GM19099 (cell line): ENCODE results near the gene NDUFAF3.

Experiments used
- POLR2A ChIP-seq: IDR thresholded peaks from 3 replicates; pipeline ENCODE4 v1.6.1; 2011; ENCODE audit warnings: low read depth; ENCODE audit not compliant: insufficient read length; ENCODE audit errors: extremely low read depth

The NDUFAF3 gene

GRCh38 chr3:49020330-49021212 is 1.4 kb upstream of the NDUFAF3 start:
- no peak for TF ChIP-seq POLR2A

DNA sequence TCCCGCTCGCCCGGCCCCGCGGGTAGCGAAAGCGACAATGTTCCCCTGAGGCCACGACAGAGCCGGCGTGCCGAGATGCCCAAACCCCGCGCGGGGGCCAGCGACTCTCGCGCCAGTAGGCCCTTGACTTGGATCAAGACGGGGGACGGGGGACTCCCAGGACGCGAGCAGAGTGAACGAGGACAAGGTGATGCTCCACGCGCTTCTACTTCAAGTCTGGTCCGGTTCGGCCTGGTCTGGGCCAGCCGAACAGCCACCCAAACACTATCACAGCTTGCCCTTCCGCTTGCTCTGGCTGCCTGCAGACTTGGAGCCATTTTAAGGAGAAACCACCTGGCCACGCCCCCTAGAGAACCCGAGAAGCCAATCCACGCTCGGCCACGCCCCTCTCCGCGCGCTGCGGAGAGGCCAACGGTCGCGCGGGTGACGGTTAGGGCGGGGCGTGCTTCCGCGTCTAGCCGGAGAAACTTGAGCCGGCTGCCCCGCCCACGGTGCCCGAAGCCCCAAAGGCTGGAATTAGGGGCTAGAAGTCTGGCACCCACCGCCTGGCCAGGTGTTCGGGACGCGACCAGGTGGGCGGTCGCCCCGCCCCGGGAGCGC is 608 bp upstream of the NDUFAF3 start:
- TF ChIP-seq POLR2A = peak; percentile 100

DNA sequence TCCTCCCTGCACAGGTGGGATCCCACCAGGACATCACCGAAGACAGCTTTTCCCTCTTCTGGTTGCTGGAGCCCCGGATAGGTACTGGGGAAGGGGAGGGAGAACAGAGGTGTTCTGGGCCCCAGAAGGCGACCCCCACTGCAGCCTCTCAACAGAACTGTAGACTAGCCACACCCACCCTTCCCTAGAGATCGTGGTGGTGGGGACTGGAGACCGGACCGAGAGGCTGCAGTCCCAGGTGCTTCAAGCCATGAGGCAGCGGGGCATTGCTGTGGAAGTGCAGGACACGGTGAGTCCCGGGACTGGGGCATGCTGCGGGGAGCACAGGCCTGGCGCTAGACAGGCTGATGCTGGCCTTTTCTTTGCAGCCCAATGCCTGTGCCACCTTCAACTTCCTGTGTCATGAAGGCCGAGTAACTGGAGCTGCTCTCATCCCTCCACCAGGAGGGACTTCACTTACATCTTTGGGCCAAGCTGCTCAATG is 809 bp downstream of the NDUFAF3 start:
- no peak for TF ChIP-seq POLR2A

DNA sequence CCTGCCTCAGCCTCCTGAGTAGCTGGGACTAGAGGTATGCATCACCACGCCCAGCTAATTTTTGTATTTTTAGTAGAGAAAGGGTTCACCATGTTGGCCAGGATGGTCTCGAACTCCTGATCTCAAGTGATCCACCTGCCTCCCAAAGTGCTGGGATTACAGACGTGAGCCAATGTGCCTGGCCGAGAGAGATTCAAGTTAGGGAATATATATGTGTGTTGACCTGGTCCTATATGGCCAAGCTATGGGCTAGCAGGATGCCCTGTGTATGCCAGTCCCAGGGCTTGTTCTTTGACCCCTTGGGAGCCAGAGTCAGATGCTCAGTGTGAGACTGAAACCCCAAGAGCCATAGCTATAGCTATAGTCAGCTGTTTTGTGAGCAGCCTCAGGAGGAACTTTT is 1.9 kb downstream of the NDUFAF3 start:
- no peak for TF ChIP-seq POLR2A

- peak; percentile 29 for TF ChIP-seq POLR2A
These were observed 2.5 kb downstream of the NDUFAF3 start for GRCh38 chr3:49024449-49024848.

- TF ChIP-seq POLR2A = peak; percentile 36
These were observed 3.3 kb downstream of the NDUFAF3 start for GRCh38 chr3:49025005-49025792.

GRCh38 chr3:49025793-49026520 is 4.0 kb downstream of the NDUFAF3 start:
- no peak for TF ChIP-seq POLR2A

- no peak for TF ChIP-seq POLR2A
These were observed 4.6 kb downstream of the NDUFAF3 start for GRCh38 chr3:49026536-49026935.

DNA sequence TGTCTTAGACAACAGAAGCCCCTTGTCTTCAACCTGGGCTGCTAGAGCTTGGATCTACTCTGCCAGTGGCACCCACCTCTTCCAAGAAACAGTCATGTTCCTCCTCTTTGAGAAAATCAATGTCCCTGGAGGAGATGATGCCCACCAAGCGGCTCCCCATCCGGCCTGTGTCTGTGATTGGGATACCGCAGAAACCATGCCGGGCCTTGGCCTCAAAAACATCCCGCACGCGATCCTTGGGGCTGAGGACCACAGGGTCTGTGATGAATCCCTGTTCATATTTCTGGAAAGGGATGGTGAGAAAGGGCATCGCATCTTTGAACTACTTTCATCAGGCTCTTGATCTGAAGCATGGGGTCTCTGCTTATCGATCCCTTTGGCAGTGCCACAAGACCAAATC is 5.7 kb downstream of the NDUFAF3 start:
- no peak for TF ChIP-seq POLR2A

GRCh38 chr3:49028298-49028672 is 6.4 kb downstream of the NDUFAF3 start:
- no peak for TF ChIP-seq POLR2A

GRCh38 chr3:49028673-49029562 is 7.0 kb downstream of the NDUFAF3 start, which contains the start of gene IMPDH2:
Gene IMPDH2 (minus strand): TSS chr3:49029398. CDS start chr3:49029350, 48 bp downstream.
- TF ChIP-seq POLR2A = peak; percentile 100

- no peak for TF ChIP-seq POLR2A
These were observed 7.6 kb downstream of the NDUFAF3 start for GRCh38 chr3:49029563-49029884.

- no peak for TF ChIP-seq POLR2A
These were observed 8.4 kb downstream of the NDUFAF3 start for GRCh38 chr3:49030321-49030720.
